GM19468 (cell line): ENCODE data around the gene MMP20.
"Not testable (repeated sequence)": the region's sequence is repeated elsewhere in the genome, so short reads cannot be mapped to it uniquely, and the experiment has no call there.

Experiments
- ATAC-seq: cut with Tn5 transposase; IDR thresholded peaks from one replicate; pipeline ENCODE4 v1.9.1; 2021; ENCODE audit warnings: mild to moderate bottlenecking, moderate library complexity, moderate number of reproducible peaks; ENCODE audit not compliant: unreplicated experiment; ENCODE audit errors: extremely low read depth

MMP20 gene, protein sequence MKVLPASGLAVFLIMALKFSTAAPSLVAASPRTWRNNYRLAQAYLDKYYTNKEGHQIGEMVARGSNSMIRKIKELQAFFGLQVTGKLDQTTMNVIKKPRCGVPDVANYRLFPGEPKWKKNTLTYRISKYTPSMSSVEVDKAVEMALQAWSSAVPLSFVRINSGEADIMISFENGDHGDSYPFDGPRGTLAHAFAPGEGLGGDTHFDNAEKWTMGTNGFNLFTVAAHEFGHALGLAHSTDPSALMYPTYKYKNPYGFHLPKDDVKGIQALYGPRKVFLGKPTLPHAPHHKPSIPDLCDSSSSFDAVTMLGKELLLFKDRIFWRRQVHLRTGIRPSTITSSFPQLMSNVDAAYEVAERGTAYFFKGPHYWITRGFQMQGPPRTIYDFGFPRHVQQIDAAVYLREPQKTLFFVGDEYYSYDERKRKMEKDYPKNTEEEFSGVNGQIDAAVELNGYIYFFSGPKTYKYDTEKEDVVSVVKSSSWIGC

GRCh38 chr11:102625177-102625576 is at the start of gene MMP20:
MMP20 (minus strand) TSS chr11:102625332; CDS start chr11:102625319, 13 bp downstream.
- no peak for ATAC-seq

DNA sequence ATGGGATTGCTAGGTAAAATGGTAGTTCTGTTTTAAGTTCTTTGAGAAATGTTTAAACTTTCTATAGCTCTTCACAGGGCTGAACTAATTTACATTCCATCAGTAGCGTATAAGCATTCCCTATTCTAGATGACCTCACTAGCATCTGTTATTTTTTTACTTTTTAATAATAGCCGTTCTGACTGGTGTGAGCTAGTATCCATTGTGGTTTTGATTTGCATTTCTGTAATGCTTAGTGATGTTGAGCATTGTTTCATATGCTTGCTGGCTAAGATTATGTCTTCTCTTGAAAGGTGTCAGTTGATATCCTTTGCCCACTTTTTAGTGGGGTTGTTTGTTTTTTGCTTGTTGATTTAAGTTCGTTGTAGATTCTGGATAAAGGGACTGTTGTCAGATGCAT is 44.5 kb upstream of the MMP20 start:
- ATAC-seq = peak; percentile 14

DNA sequence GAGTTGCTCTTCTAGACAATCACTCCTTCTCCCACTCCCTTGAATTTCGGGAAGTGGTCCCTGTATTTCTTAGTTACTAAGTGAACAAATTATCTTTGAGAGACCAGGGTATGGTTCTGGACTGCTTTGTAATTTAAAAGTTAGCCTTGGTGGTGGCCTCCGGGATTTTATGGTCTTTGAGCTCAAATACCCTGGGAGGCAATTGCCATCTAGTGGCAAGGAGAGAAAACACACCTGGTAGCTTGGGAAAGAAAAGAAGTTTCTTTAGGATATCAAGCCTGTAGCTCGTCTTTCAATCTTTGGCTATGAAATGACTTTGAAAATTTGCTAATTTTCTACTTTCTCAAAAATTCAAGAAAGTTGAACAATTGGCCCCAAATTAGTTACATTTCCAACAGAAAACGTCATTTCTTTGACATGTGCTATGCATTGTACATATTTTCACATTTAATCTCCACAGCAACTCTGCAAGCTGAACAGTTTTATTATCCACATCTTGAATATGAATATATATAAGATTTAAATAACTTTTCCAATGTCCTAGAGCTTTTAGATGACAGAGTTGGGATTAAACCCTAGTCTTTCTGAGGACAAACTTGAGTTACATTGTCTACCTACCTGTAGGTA is 41.3 kb upstream of the MMP20 start:
- peak; percentile 42 for ATAC-seq

DNA sequence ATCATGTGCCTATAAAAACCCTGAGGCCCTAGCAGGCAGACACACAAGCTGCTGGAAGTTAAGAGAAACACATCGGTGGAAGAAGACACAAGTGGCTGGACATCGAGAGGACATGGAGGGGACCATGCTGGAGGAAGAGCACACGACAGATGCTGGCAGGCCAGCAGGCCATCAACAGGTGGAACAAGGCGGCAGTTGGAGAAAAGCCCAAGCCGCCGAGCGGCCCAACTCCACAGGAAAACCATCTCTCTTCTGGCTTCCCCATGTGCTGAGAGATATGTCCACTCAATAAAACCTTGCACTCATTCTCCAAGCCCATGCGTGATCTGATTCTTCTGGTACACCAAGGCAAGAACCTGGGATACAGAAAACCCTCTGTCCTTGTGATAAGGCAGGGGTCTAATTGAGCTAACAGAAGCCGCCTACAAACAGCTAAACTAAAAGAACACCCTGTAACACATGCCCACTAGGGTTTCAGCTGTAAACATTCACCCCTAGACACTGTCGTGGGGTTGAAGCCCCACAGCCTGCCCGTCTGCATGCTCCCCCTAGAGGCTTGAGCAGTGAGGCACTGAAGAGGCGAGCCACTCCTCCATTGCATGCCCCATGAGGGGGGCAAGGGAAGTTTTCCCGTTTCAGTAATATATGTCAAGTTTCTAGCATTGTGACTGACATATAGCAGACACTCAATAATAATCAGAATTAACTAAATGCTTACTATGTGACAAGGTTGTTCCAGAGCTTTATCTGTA is 39.0 kb upstream of the MMP20 start:
- ATAC-seq = no peak

DNA sequence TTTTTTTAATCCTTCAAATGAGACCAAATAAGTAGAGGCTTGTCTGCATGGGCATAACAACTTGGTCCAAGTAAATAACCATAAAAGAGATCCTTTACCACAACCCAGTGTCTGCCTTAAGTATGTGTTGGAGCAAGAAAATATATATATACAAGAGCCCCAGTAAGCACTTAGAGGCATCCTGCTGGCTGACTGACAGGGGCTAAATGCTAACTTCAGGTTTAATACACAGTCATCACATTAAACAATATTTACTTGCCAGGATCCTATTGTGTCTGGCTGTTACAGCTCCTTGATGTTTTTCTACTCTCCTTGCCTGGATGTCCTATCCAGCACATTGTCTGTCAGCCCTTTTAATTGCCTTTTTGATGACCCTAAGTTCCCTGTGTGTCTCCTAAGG is 37.5 kb upstream of the MMP20 start:
- no peak for ATAC-seq

DNA sequence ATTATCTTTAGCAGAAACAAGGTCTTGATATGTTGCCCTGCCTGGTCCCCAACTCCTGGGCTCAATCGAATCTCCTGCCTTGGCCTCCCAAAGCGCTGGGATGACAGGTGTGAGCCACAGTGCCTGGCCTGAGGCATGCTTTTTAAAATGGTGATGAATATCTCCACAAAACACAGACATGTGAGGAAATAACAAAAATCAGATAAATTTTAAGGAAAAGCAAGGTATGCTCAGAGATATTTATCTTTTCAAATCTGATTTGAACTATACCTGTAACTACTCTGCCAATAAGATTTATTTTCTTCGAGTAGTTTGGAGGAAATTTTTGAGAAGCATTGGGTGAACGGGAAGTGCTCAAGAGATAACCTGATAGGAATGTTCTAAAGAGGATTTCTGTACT is 35.9 kb upstream of the MMP20 start:
- no peak for ATAC-seq

GRCh38 chr11:102656528-102656927 is 31.4 kb upstream of the MMP20 start:
- ATAC-seq = no peak

GRCh38 chr11:102655547-102655946 is 30.4 kb upstream of the MMP20 start:
- ATAC-seq = no peak

DNA sequence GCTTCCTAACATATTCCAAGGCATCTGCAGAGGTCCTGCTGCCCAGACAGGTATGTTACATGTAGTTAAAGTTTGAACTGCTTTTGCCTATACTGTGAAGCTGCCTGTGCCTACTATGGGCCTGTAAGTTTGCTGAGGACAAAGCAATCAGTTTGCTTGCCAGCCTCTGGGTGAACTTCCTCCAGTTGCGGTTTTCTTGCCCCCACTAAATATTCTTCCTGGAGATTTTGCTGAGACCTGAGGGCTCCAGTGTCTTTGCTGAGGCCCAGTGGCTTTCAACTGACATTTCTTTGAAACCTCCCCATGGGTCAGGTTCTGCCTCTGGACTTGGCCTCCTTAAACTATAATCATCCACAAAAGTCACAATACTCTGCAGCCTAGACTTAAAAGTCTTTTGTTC is 29.6 kb upstream of the MMP20 start:
- no peak for ATAC-seq

GRCh38 chr11:102653744-102654291 is 28.7 kb upstream of the MMP20 start:
- ATAC-seq = no peak

DNA sequence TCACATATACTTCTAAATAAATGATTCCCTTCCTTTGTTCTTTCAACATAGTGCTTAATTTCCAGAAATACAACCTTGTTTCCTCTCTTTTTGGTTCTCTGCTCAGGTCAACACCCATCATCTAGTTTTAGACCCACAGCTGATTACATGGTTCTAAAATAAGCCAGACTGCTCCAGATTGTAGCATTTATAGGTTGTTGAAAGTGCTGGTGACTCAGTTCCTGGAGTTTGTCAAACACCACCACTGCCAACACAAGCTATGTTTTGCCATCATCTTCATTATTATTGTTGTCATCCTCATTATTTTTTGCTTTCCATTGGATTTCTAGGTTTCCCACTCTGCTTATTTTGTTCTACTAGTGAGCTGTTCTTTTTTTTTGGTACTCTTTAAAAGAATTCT is 22.3 kb upstream of the MMP20 start:
- no peak for ATAC-seq

DNA sequence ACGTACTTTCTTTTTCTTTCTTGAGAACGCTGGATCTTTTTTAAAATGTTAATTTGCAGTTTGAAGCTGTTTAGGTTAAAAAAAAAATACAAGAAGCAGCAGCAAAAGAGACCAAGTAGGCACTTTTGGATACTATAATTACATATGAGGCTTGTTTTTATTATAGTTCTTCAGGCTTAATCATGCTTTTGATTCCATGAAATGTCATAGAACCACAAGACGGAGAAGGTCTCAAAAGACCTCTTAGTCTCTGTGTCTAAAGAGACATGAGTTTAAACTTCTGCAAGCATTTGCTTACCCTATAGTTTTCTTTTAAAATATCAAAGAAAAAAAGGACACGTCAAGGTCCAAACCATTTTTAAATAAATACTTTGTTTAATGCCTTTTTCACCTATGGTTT is 18.8 kb upstream of the MMP20 start:
- ATAC-seq = no peak

GRCh38 chr11:102640946-102641345 is 15.8 kb upstream of the MMP20 start:
- no peak for ATAC-seq

- ATAC-seq = no peak
These were observed 14.5 kb upstream of the MMP20 start for GRCh38 chr11:102639656-102640055.

GRCh38 chr11:102637731-102638130 is 12.6 kb upstream of the MMP20 start:
- ATAC-seq = no peak

DNA sequence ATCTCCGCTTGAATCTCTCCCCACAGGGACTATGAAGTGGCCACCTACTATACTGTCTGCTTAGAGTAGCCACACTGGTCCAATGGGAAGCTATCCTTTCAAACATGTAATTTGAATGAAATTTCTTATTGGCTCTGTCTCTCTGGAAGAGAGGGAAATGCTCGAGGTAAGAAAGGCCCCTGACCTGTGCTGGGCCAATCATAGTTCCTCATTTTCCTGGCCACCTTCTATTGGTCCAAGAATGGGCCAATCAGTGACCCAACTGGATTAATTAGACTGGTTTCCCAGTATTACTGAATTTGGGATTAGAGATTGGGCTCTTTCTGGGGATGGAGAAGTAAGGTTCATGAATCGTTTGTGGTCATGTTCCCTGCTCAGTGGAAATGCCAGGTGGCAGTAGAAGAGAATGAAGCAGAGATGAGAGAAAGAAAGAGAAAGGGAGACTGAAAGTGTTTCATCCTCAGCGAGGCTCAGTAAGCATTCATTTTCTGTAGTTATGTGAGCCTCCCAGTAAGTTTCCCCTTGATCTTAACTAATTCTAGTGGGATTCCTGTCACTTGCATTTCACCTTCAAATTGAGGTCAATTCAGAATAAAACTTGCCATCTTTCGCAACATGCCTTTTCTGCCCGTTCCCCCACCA is 8.4 kb upstream of the MMP20 start:
- no peak for ATAC-seq

- ATAC-seq = no peak
These were observed 6.9 kb upstream of the MMP20 start for GRCh38 chr11:102632026-102632425.

DNA sequence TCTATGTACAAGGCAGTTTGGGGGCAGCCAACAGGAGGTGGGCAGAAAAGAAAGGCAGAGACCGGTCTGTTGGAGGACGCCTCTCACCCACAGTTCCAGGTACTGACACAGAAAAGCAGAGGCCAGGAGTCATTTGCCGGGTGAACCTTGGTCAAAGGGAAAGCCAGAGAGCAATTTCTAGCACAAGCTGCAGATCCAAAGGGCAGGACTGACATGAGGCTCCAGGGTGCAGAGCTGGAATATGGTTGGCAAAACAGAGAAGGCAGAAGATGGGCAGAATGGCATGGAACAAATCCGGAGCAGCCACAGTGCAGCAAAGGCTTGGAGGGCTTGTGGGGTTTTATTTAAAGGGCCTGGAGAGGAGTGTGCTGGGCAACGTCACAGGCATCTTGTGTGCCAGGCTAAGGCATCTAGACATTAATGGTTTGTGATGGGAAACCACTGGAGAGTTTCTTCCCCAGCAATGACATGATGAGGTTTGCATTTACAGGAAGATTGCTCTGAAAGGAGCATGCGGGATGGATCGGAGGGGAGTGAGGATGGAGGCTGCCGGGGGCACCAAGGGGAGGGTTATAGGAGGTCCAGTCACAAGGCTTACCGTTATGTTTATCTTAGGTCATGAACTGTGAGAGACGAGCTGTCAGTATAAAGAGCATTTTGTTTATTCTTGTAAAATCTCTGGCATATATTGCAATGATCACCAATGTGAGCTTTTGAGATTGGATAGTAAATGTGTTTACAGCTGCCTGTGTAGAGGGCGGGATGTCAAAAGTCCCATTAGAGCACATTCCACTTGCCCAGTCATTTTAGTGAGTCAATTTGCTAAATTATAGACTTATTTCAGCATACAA is 5.7 kb upstream of the MMP20 start:
- no peak for ATAC-seq

DNA sequence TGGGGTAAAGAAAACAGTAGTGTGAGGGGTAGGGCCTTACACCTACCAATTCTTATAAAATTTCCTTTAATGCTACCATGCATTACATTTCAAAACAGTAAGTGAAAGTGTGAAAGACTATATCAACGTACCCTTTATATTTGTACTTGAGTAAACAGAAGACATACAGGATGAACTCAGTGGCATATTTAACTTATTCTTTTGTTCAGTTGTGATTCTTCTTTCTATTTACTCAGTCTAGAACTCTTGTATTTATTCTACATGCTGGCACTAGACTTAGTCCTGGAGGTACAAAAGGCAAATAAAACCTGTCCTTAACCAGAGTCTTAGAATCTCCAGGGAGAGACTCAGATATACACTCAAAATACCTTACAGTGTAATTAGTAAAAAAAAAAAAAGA is 4.8 kb upstream of the MMP20 start:
- not testable (repeated sequence) for ATAC-seq
